A549 (cell line): ENCODE results near the gene FER. TPM values are rescaled to one million over a fixed set of nuclear protein-coding genes. Genes with fewer than 3 reads are reported as not detected.

ENCODE experiments used
- ATAC-seq, 2 experiments: fragments of 200-7000 bp in 1 of 2; fragments of >200 bp in 1 of 2; cut with Nextera tagmentation in 1 of 2; cut with Tn5 transposase in 1 of 2; 3 replicates each; pipeline versions ENCODE4 v1.8.0 to v1.9.1; 2018 to 2020; ENCODE audit warnings: mild to moderate bottlenecking in 1 of 2, moderate library complexity in 1 of 2
- CTCF ChIA-PET: fragments of 300-600 bp; sonication (Branson Sonifier 250); formaldehyde crosslinking; extraction: SDS; loops from one replicate; lab custom pipeline; 2021; ENCODE audit warnings: antibody characterized with exemption, inconsistent platforms; lab: Yijun Ruan, JAX
- POLR2A ChIA-PET: fragments of 350-600 bp; formaldehyde crosslinking; extraction: SDS; loops from one replicate; lab custom pipeline; 2021; ENCODE audit warnings: antibody characterized with exemption, inconsistent platforms; lab: Yijun Ruan, JAX
- DNase-seq, 2 experiments: peaks; one replicate each; pipeline versions ENCODE4 v3.0.0 to v3.0.0-alpha.2; 2011 to 2016; ENCODE audit warnings: low read depth in 1 of 2, low spot score in 1 of 2
- FAIRE-seq: peaks from 2 replicates; lab custom pipeline; 2011; peaks lifted over from hg19 to GRCh38; lab: Jason Lieb, UNC
- H3K27ac ChIP-seq, 2 experiments: fragments of >200 bp; sonication (Bioruptor Twin); formaldehyde crosslinking; 3 replicates each; pipeline ENCODE4 v1.5.1; 2016 to 2017
- H3K4me1 ChIP-seq: fragments of >200 bp; sonication (Bioruptor Twin); formaldehyde crosslinking; 3 replicates; pipeline ENCODE4 v1.6.1; 2016
- H3K4me2 ChIP-seq: fragments of >200 bp; sonication (Bioruptor Twin); formaldehyde crosslinking; 3 replicates; pipeline ENCODE4 v1.6.1; 2016
- H3K4me3 ChIP-seq: fragments of >200 bp; sonication (Bioruptor Twin); formaldehyde crosslinking; 3 replicates; pipeline ENCODE4 v1.5.1; 2016
- H3K9me3 ChIP-seq: fragments of >200 bp; sonication (Bioruptor Twin); formaldehyde crosslinking; 3 replicates; pipeline ENCODE4 v1.6.1; 2016
- CBX8 ChIP-seq: fragments of 200-600 bp; sonication (generic); IDR thresholded peaks from 2 replicates; pipeline ENCODE4 v1.6.1; 2016
- CEBPB ChIP-seq, 2 experiments: fragments of >200 bp in 1 of 2; sonication (Bioruptor Twin) in 1 of 2; formaldehyde crosslinking in 1 of 2; IDR thresholded peaks; 2 replicates each; pipeline ENCODE4 v1.6.1; 2012 to 2016
- FOSL2 ChIP-seq, 2 experiments: fragments of 450-650 bp in 1 of 2; fragments of >200 bp in 1 of 2; sonication (Bioruptor Twin) in 1 of 2; formaldehyde crosslinking; IDR thresholded peaks; 2 replicates each; pipeline versions ENCODE4 v1.5.0 to v1.6.1; 2016 to 2020; ENCODE audit warnings: mild to moderate bottlenecking in 1 of 2, moderate library complexity in 1 of 2
- HDAC2 ChIP-seq: fragments of 200-600 bp; sonication (generic); IDR thresholded peaks from 2 replicates; pipeline ENCODE4 v1.6.1; 2016
- HEYL ChIP-seq: fragments of 250-450 bp; sonication (Bioruptor Pico); IDR thresholded peaks from 2 replicates; pipeline ENCODE4 v1.8.0; 2021; ENCODE audit warnings: mild to moderate bottlenecking, moderate library complexity
- HOXB13 ChIP-seq: fragments of 250-450 bp; sonication (Bioruptor Pico); IDR thresholded peaks from 2 replicates; pipeline ENCODE4 v1.5.0; 2020; ENCODE audit warnings: low read depth, mild to moderate bottlenecking, moderate library complexity
- JUN ChIP-seq, 2 experiments: fragments of >200 bp; sonication (Bioruptor Twin); formaldehyde crosslinking; IDR thresholded peaks; 2 replicates in 1 of 2; 3 replicates in 1 of 2; pipeline ENCODE4 v1.6.1; 2016 to 2017
- JUNB ChIP-seq: fragments of >200 bp; sonication (Bioruptor Twin); formaldehyde crosslinking; IDR thresholded peaks from 2 replicates; pipeline ENCODE4 v1.6.1; 2016
- KDM5A ChIP-seq: fragments of 200-600 bp; sonication (generic); IDR thresholded peaks from 2 replicates; pipeline ENCODE4 v1.6.1; 2016; ENCODE audit warnings: antibody characterized with exemption, mild to moderate bottlenecking
- NFE2L2 ChIP-seq: fragments of 150-350 bp; conservative IDR thresholded peaks from 2 replicates; pipeline ENCODE4 v1.6.1; 2014; ENCODE audit warnings: low read length
- NPAS2 ChIP-seq: fragments of 250-450 bp; sonication (Bioruptor Pico); IDR thresholded peaks from 2 replicates; pipeline ENCODE4 v1.8.0; 2022; ENCODE audit warnings: mild to moderate bottlenecking, moderate library complexity, borderline replicate concordance
- RAD21 ChIP-seq, 2 experiments: fragments of >200 bp in 1 of 2; sonication (Bioruptor Twin) in 1 of 2; formaldehyde crosslinking in 1 of 2; IDR thresholded peaks in 1 of 2; conservative IDR thresholded peaks in 1 of 2; 2 replicates in 1 of 2; 3 replicates in 1 of 2; pipeline ENCODE4 v1.6.1; 2012 to 2018; ENCODE audit warnings: inconsistent platforms in 1 of 2
- RCOR1 ChIP-seq: fragments of 150-350 bp; IDR thresholded peaks from 2 replicates; pipeline ENCODE4 v1.6.1; 2014; ENCODE audit warnings: antibody characterized with exemption, low read length, low read depth
- RFX5 ChIP-seq: fragments of 450-650 bp; IDR thresholded peaks from 2 replicates; pipeline ENCODE4 v1.7.1; 2014; ENCODE audit warnings: antibody characterized with exemption, mild to moderate bottlenecking, moderate library complexity
- RNF2 ChIP-seq: fragments of 200-600 bp; sonication (generic); IDR thresholded peaks from 2 replicates; pipeline ENCODE4 v1.6.1; 2016; ENCODE audit warnings: low read depth, mild to moderate bottlenecking, antibody characterized with exemption, moderate library complexity, borderline replicate concordance
- SREBF2 ChIP-seq: fragments of 450-650 bp; IDR thresholded peaks from 2 replicates; pipeline ENCODE4 v1.6.1; 2014; ENCODE audit warnings: mild to moderate bottlenecking, moderate library complexity
- ZC3H11A ChIP-seq: fragments of 450-650 bp; IDR thresholded peaks from 2 replicates; pipeline ENCODE4 v1.6.1; 2014; ENCODE audit warnings: antibody characterized with exemption, mild to moderate bottlenecking
- ZSCAN20 ChIP-seq: fragments of 250-450 bp; sonication (Bioruptor Pico); IDR thresholded peaks from 2 replicates; pipeline ENCODE4 v1.8.0; 2022; ENCODE audit warnings: mild to moderate bottlenecking, moderate library complexity
- WGBS: methylation state at CpG from one replicate; pipeline ENCODE4 v1.1.6; 2017; ENCODE audit errors: missing lambda C conversion rate; 5-methylcytosine and 5-hydroxymethylcytosine counted together
- polyA plus RNA-seq, 4 experiments: library from polyadenylated mRNA; depleted of rRNA in 3 of 4; stranded (reverse); fragments of >200 nt; fragmentation: RNase III in 1 of 4; extraction: RNeasy Plus Mini Kit Qiagen cat#74134 plus additional on column Dnase treatment in 1 of 4; gene quantifications; 2 replicates in 3 of 4; 3 replicates in 1 of 4; pipeline ENCODE4 v1.2.3, GENCODE V29; 2011 to 2017
- TF ChIP-seq, protein P1 (sequence below): IDR thresholded peaks from 2 replicates; pipeline ENCODE4 v1.6.1; 2012; ENCODE audit warnings: low read depth, borderline replicate concordance
- TF ChIP-seq, protein P2 (sequence below): fragments of 250-450 bp; sonication (Bioruptor Pico); IDR thresholded peaks from 2 replicates; pipeline ENCODE4 v1.5.0; 2021; ENCODE audit warnings: mild to moderate bottlenecking, moderate library complexity, borderline replicate concordance
- TF ChIP-seq, protein P3 (sequence below): fragments of >200 bp; sonication (Bioruptor Twin); formaldehyde crosslinking; IDR thresholded peaks from 2 replicates; pipeline ENCODE4 v1.6.1; 2016
- TF ChIP-seq, protein P4 (sequence below): fragments of 450-650 bp; IDR thresholded peaks from 2 replicates; pipeline ENCODE4 v1.6.1; 2014; ENCODE audit warnings: antibody characterized with exemption
- TF ChIP-seq, protein P5 (sequence below): IDR thresholded peaks from 2 replicates; pipeline ENCODE4 v1.6.1; 2012
- TF ChIP-seq, protein P6 (sequence below): fragments of >200 bp; sonication (Bioruptor Twin); formaldehyde crosslinking; IDR thresholded peaks from 3 replicates; pipeline ENCODE4 v1.6.1; 2016
- TF ChIP-seq, protein P7 (sequence below): fragments of 200-600 bp; sonication (generic); IDR thresholded peaks from 2 replicates; pipeline ENCODE4 v1.6.1; 2016; ENCODE audit warnings: antibody characterized with exemption, mild to moderate bottlenecking, moderate library complexity

Gene FER
- polyA plus RNA-seq, 2 of the 4 experiments (the other 2 are of a cell fraction), result 3.6 to 12.3 TPM

DNA sequence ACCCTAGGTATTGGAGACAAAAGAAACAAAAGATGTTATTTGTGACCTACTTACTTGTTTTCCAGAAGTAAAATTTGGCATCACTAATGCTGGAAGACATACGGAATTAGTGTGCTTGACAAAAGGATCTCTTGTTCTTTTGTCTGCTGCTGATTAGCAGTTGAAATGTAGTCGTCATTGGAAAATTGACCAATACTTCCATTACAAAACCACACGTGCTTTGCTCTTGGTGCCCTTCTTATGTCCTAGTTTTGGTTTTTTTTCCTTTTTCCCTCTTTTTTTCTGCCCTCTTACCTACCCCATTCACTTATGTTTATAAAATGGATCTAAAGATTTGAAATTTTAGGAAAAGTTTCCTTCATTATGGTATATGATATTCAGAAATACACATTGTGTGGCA, 197.4 kb downstream of the FER start:
- no peak for ATAC-seq
- H3K9me3 ChIP-seq, result no peaks in the 10 kb centered on the region
- no peak for FAIRE-seq
- WGBS, result 75% methylated on average over 3 of the region's 3 CpGs
- H3K4me1 ChIP-seq, result no peaks in the 10 kb centered on the region
- no peak for DNase-seq
- ChIA-PET CTCF (no interaction called here), POLR2A (no interaction called here)
- no peak overlapping the region for H3K4me2 ChIP-seq
- no peak overlapping the region for H3K4me3 ChIP-seq
- no peak overlapping the region for H3K27ac ChIP-seq
- TF ChIP-seq CEBPB (IDR thresholded peaks at IDR 0.05), result no peak

DNA sequence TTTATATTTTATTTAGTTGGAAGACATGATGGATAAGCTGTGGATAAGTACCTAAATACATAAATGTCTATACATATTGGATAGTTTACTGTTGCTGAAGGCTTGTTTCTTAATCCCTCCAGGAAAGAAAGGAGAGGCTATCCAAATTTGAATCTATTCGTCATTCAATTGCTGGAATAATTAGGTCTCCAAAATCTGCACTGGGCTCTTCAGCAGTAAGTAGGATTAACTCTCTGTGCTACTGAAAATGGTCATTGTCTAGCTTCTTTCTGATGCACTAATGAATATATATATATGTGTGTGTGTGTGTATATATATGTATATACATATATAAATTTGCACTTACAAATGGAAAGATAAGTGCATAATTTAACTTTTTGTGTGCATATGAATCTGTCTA, 198.3 kb downstream of the FER start:
- WGBS, result 74% methylated on average over 1 of the region's 1 CpG
- no peak for ATAC-seq
- no peaks in the 10 kb centered on the region for H3K9me3 ChIP-seq
- CTCF ChIA-PET, result no interaction called here
- H3K27ac ChIP-seq, result no peak overlapping the region
- POLR2A ChIA-PET, result no interaction called here
- no peaks in the 10 kb centered on the region for H3K4me1 ChIP-seq
- TF ChIP-seq SREBF2 (no peak), NFE2L2 (no peak), NPAS2 (CRISPR knock-in tag) (no peak), ZSCAN20 (CRISPR knock-in tag) (no peak)
- TF ChIP-seq, protein P1, sequence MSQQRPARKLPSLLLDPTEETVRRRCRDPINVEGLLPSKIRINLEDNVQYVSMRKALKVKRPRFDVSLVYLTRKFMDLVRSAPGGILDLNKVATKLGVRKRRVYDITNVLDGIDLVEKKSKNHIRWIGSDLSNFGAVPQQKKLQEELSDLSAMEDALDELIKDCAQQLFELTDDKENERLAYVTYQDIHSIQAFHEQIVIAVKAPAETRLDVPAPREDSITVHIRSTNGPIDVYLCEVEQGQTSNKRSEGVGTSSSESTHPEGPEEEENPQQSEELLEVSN, result no peak
- no peak overlapping the region for H3K4me3 ChIP-seq
- H3K4me2 ChIP-seq, result no peak overlapping the region
- no peak for DNase-seq
- FAIRE-seq, result no peak

DNA sequence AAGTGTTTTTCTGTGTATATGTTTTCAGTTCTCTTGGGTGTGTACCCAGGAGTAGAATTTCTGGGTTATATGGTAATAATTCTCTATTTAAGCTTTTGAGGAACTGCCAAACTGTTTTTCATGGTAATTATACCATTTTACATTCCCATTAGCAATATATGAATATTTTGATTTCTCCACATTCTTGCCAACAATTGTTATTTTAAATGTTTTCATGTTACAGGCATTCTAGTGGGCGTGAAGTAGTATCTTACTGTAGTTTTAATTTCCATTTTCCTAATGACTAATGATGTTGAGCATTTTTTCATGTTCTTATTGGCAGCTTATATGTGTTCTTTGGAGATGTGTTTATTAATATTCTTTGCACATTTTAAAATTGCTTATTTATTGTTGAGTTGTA, 199.5 kb downstream of the FER start:
- ATAC-seq (no peak), DNase-seq (no peak), FAIRE-seq (no peak)
- H3K9me3 ChIP-seq, result no peaks in the 10 kb centered on the region
- H3K4me1 ChIP-seq, result no peaks in the 10 kb centered on the region
- H3K27ac ChIP-seq, result no peak overlapping the region
- WGBS, result 93% methylated on average over 1 of the region's 1 CpG
- no peak overlapping the region for H3K4me2 ChIP-seq
- POLR2A ChIA-PET, result no interaction called here
- no peak overlapping the region for H3K4me3 ChIP-seq
- CTCF ChIA-PET, result no interaction called here
- TF ChIP-seq RFX5 (no peak), RAD21 (conservative IDR thresholded peaks at IDR 0.05 in 1 of 2, IDR thresholded peaks at IDR 0.05 in 1 of 2) (no peak), ZC3H11A (no peak), FOSL2 (IDR thresholded peaks at IDR 0.05) (no peak), FOSL2 (CRISPR knock-in tag; IDR thresholded peaks at IDR 0.05) (no peak), KDM5A (no peak), HOXB13 (CRISPR knock-in tag) (no peak), RCOR1 (no peak), HDAC2 (no peak), JUN (IDR thresholded peaks at IDR 0.05) (no peak), CBX8 (no peak), RNF2 (no peak), HEYL (CRISPR knock-in tag) (no peak), JUNB (no peak)
- TF ChIP-seq, protein P2, sequence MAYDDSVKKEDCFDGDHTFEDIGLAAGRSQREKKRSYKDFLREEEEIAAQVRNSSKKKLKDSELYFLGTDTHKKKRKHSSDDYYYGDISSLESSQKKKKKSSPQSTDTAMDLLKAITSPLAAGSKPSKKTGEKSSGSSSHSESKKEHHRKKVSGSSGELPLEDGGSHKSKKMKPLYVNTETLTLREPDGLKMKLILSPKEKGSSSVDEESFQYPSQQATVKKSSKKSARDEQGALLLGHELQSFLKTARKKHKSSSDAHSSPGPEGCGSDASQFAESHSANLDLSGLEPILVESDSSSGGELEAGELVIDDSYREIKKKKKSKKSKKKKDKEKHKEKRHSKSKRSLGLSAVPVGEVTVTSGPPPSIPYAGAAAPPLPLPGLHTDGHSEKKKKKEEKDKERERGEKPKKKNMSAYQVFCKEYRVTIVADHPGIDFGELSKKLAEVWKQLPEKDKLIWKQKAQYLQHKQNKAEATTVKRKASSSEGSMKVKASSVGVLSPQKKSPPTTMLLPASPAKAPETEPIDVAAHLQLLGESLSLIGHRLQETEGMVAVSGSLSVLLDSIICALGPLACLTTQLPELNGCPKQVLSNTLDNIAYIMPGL (CRISPR knock-in tag), result no peak
- TF ChIP-seq, protein P3, sequence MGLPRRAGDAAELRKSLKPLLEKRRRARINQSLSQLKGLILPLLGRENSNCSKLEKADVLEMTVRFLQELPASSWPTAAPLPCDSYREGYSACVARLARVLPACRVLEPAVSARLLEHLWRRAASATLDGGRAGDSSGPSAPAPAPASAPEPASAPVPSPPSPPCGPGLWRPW, result no peak
- TF ChIP-seq, protein P4, sequence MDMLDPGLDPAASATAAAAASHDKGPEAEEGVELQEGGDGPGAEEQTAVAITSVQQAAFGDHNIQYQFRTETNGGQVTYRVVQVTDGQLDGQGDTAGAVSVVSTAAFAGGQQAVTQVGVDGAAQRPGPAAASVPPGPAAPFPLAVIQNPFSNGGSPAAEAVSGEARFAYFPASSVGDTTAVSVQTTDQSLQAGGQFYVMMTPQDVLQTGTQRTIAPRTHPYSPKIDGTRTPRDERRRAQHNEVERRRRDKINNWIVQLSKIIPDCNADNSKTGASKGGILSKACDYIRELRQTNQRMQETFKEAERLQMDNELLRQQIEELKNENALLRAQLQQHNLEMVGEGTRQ, result no peak
- TF ChIP-seq, protein P5, sequence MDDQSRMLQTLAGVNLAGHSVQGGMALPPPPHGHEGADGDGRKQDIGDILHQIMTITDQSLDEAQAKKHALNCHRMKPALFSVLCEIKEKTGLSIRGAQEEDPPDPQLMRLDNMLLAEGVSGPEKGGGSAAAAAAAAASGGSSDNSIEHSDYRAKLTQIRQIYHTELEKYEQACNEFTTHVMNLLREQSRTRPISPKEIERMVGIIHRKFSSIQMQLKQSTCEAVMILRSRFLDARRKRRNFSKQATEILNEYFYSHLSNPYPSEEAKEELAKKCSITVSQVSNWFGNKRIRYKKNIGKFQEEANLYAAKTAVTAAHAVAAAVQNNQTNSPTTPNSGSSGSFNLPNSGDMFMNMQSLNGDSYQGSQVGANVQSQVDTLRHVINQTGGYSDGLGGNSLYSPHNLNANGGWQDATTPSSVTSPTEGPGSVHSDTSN, result no peak
- TF ChIP-seq, protein P6, sequence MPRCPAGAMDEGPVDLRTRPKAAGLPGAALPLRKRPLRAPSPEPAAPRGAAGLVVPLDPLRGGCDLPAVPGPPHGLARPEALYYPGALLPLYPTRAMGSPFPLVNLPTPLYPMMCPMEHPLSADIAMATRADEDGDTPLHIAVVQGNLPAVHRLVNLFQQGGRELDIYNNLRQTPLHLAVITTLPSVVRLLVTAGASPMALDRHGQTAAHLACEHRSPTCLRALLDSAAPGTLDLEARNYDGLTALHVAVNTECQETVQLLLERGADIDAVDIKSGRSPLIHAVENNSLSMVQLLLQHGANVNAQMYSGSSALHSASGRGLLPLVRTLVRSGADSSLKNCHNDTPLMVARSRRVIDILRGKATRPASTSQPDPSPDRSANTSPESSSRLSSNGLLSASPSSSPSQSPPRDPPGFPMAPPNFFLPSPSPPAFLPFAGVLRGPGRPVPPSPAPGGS, result no peak
- TF ChIP-seq, protein P7, sequence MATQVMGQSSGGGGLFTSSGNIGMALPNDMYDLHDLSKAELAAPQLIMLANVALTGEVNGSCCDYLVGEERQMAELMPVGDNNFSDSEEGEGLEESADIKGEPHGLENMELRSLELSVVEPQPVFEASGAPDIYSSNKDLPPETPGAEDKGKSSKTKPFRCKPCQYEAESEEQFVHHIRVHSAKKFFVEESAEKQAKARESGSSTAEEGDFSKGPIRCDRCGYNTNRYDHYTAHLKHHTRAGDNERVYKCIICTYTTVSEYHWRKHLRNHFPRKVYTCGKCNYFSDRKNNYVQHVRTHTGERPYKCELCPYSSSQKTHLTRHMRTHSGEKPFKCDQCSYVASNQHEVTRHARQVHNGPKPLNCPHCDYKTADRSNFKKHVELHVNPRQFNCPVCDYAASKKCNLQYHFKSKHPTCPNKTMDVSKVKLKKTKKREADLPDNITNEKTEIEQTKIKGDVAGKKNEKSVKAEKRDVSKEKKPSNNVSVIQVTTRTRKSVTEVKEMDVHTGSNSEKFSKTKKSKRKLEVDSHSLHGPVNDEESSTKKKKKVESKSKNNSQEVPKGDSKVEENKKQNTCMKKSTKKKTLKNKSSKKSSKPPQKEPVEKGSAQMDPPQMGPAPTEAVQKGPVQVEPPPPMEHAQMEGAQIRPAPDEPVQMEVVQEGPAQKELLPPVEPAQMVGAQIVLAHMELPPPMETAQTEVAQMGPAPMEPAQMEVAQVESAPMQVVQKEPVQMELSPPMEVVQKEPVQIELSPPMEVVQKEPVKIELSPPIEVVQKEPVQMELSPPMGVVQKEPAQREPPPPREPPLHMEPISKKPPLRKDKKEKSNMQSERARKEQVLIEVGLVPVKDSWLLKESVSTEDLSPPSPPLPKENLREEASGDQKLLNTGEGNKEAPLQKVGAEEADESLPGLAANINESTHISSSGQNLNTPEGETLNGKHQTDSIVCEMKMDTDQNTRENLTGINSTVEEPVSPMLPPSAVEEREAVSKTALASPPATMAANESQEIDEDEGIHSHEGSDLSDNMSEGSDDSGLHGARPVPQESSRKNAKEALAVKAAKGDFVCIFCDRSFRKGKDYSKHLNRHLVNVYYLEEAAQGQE, result no peak
